WTC11 (cell line): ENCODE data around the gene ATP13A2. TPM values are rescaled to one million over a fixed set of nuclear protein-coding genes. Genes with fewer than 3 reads are reported as not detected.

Experiments used
- ATAC-seq: fragments of 200-7000 bp; cut with Tn5 transposase; 2 replicates; pipeline ENCODE4 v1.10.0; 2021; ENCODE audit warnings: mild to moderate bottlenecking, moderate library complexity
- CTCF ChIA-PET: fragments of 300-600 bp; sonication (Branson Sonifier 250); formaldehyde crosslinking; loops from one replicate; lab custom pipeline; 2021; ENCODE audit warnings: antibody characterized with exemption; lab: Charles Lee
- POLR2A ChIA-PET: fragments of 350-600 bp; sonication (Branson Sonifier 250); formaldehyde crosslinking; loops from one replicate; lab custom pipeline; 2021; ENCODE audit warnings: antibody characterized with exemption; lab: Charles Lee
- DNase-seq: peaks from one replicate; pipeline ENCODE4 v3.0.0; 2021; ENCODE audit warnings: low spot score
- H3K27ac Mint-ChIP-seq: 2 replicates; pipeline ENCODE4 v1.8.0; 2021; ENCODE audit warnings: mixed read lengths
- H3K27me3 Mint-ChIP-seq: 2 replicates; pipeline ENCODE4 v1.8.0; 2021; ENCODE audit warnings: low read depth, mild to moderate bottlenecking, moderate library complexity, mixed read lengths
- H3K36me3 Mint-ChIP-seq: 2 replicates; pipeline ENCODE4 v1.8.0; 2021; ENCODE audit warnings: mixed read lengths
- H3K4me1 Mint-ChIP-seq: 2 replicates; pipeline ENCODE4 v1.8.0; 2022; ENCODE audit warnings: mixed read lengths
- H3K4me3 Mint-ChIP-seq: 2 replicates; pipeline ENCODE4 v1.8.0; 2021; ENCODE audit warnings: mild to moderate bottlenecking, moderate library complexity, mixed read lengths
- H3K9me3 Mint-ChIP-seq: 2 replicates; pipeline ENCODE4 v1.8.0; 2021; ENCODE audit warnings: mixed read lengths
- ELF4 ChIP-seq: sonication (generic); formaldehyde crosslinking; IDR thresholded peaks from 2 replicates; pipeline ENCODE4 v1.8.1; 2022; ENCODE audit warnings: low read depth, mild to moderate bottlenecking, moderate library complexity, missing genetic modification reagents
- EMX1 ChIP-seq: fragments of 250-450 bp; sonication (Bioruptor Pico); IDR thresholded peaks from 2 replicates; pipeline ENCODE4 v1.8.0; 2021; ENCODE audit warnings: mild to moderate bottlenecking
- FOXJ3 ChIP-seq: sonication (generic); formaldehyde crosslinking; IDR thresholded peaks from 2 replicates; pipeline ENCODE4 v1.9.0; 2021; ENCODE audit warnings: missing genetic modification reagents, mild to moderate bottlenecking, borderline replicate concordance
- GRHL2 ChIP-seq: fragments of 250-450 bp; sonication (Bioruptor Pico); IDR thresholded peaks from 2 replicates; pipeline ENCODE4 v1.8.0; 2022; ENCODE audit warnings: mild to moderate bottlenecking, moderate library complexity; ENCODE audit not compliant: insufficient replicate concordance, severe bottlenecking
- NFATC4 ChIP-seq: fragments of 250-450 bp; sonication (Bioruptor Pico); IDR thresholded peaks from 2 replicates; pipeline ENCODE4 v1.9.0; 2021; ENCODE audit warnings: mild to moderate bottlenecking
- RORB ChIP-seq: fragments of 250-450 bp; sonication (Bioruptor Pico); IDR thresholded peaks from 2 replicates; pipeline ENCODE4 v1.9.0; 2021; ENCODE audit warnings: mild to moderate bottlenecking
- SOX15 ChIP-seq: fragments of 250-450 bp; sonication (Bioruptor Pico); IDR thresholded peaks from 2 replicates; pipeline ENCODE4 v1.9.0; 2021; ENCODE audit warnings: mild to moderate bottlenecking
- SP1 ChIP-seq: sonication (generic); formaldehyde crosslinking; conservative IDR thresholded peaks from 2 replicates; pipeline ENCODE4 v1.8.1; 2022; ENCODE audit warnings: missing genetic modification reagents
- TCF7 ChIP-seq: sonication (generic); formaldehyde crosslinking; IDR thresholded peaks from 2 replicates; pipeline ENCODE4 v1.8.0; 2022; ENCODE audit warnings: mild to moderate bottlenecking, low read depth, missing genetic modification reagents, moderate library complexity
- ZNF232 ChIP-seq: sonication (generic); formaldehyde crosslinking; IDR thresholded peaks from 2 replicates; pipeline ENCODE4 v1.8.0; 2022; ENCODE audit warnings: mild to moderate bottlenecking, missing genetic modification reagents
- ZNF317 ChIP-seq: sonication (generic); formaldehyde crosslinking; IDR thresholded peaks from 2 replicates; pipeline ENCODE4 v1.8.1; 2023; ENCODE audit warnings: low read depth, mild to moderate bottlenecking, moderate library complexity, missing genetic modification reagents, borderline replicate concordance
- ZNF423 ChIP-seq: fragments of 250-450 bp; sonication (Bioruptor Pico); IDR thresholded peaks from 2 replicates; pipeline ENCODE4 v2.1.2; 2022; ENCODE audit warnings: mild to moderate bottlenecking, moderate library complexity
- total RNA-seq: library from RNA; stranded (reverse); gene quantifications from 3 replicates; pipeline ENCODE4 v1.2.3, GENCODE V29; 2021
- TF ChIP-seq, protein P1 (sequence below): sonication (generic); formaldehyde crosslinking; IDR thresholded peaks from 2 replicates; pipeline ENCODE4 v1.8.1; 2023; ENCODE audit warnings: mild to moderate bottlenecking, missing genetic modification reagents, moderate library complexity
- TF ChIP-seq, protein P2 (sequence below): fragments of 250-450 bp; sonication (Bioruptor Pico); IDR thresholded peaks from 2 replicates; pipeline ENCODE4 v2.1.2; 2022; ENCODE audit warnings: mild to moderate bottlenecking, moderate library complexity
- TF ChIP-seq, protein P3 (sequence below): sonication (generic); formaldehyde crosslinking; IDR thresholded peaks from 2 replicates; pipeline ENCODE4 v1.8.1; 2023; ENCODE audit warnings: mild to moderate bottlenecking, moderate library complexity, missing genetic modification reagents
- TF ChIP-seq, protein P4 (sequence below): sonication (generic); formaldehyde crosslinking; IDR thresholded peaks from 2 replicates; pipeline ENCODE4 v1.8.0; 2022; ENCODE audit warnings: mild to moderate bottlenecking, missing genetic modification reagents
- TF ChIP-seq, protein P5 (sequence below): sonication (generic); formaldehyde crosslinking; IDR thresholded peaks from 2 replicates; pipeline ENCODE4 v1.8.0; 2022; ENCODE audit warnings: mild to moderate bottlenecking, missing genetic modification reagents
- TF ChIP-seq, protein P6 (sequence below): sonication (generic); formaldehyde crosslinking; IDR thresholded peaks from 2 replicates; pipeline ENCODE4 v1.8.0; 2023; ENCODE audit warnings: missing genetic modification reagents
- TF ChIP-seq, protein P7 (sequence below): sonication (generic); formaldehyde crosslinking; IDR thresholded peaks from 2 replicates; pipeline ENCODE4 v1.8.0; 2022; ENCODE audit warnings: mild to moderate bottlenecking, missing genetic modification reagents
- TF ChIP-seq, protein P8 (sequence below): sonication (generic); formaldehyde crosslinking; IDR thresholded peaks from 2 replicates; pipeline ENCODE4 v1.8.1; 2022; ENCODE audit warnings: low read depth, mild to moderate bottlenecking, moderate library complexity, missing genetic modification reagents, borderline replicate concordance

Gene ATP13A2
- total RNA-seq, 1 experiment from 2014 or later, result 95.9 TPM

DNA sequence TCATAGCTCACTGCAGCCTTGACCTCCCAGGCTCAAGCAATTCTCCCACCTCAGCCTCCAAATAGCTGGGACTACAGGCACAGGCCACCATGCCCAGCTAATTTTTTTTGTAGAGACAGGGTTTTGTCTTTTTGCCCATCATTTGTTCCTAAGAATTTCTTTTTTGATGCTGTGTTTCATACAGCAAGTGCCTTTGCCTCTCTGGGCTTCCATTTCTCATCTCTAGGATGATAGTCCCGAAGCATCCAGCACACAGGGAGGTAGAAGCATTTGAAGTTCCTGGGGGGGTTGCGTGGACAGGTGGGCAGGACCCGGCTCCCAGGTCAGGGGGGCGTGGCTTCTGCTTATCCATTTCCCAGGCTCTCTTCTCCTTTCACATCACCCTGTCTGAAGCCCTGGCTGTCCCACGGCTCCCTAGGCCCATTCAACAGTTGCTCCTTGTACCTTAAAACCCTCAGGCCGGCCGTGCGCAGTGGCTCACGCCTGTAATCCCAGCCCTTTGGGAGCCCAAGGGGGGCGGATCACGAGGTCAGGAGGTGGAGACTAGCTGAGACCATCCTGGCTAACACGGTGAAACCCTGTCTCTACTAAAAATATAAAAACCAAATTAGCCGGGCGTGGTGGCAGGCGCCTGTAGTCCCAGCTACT, 3.4 kb downstream of the ATP13A2 start:
- no peak overlapping the region for H3K4me3 Mint-ChIP-seq
- H3K9me3 Mint-ChIP-seq, result no peaks in the 10 kb centered on the region
- H3K36me3 Mint-ChIP-seq, result peaks cover 10% of the 10 kb centered on the region
- no peak overlapping the region for H3K27ac Mint-ChIP-seq
- POLR2A ChIA-PET, result interaction anchor here (0.7 to 1.0 kb wide), 3 partner anchors 18 to 103 kb away, joined by 3 to 8 read pairs (median 3); no protein-coding TSS in a partner anchor
- CTCF ChIA-PET, result interaction anchor here (0.6 to 3.3 kb wide), 5 partner anchors 21 to 57 kb away, joined by 3 to 28 read pairs (median 3); no protein-coding TSS in a partner anchor
- ATAC-seq (no peak), DNase-seq (no peak)
- peaks cover 43% of the 10 kb centered on the region for H3K4me1 Mint-ChIP-seq
- TF ChIP-seq RORB (CRISPR knock-in tag), result no peak
- TF ChIP-seq FOXJ3 (CRISPR knock-in tag), result no peak
- no peak for TF ChIP-seq ELF4 (CRISPR knock-in tag)
- TF ChIP-seq, protein P1, sequence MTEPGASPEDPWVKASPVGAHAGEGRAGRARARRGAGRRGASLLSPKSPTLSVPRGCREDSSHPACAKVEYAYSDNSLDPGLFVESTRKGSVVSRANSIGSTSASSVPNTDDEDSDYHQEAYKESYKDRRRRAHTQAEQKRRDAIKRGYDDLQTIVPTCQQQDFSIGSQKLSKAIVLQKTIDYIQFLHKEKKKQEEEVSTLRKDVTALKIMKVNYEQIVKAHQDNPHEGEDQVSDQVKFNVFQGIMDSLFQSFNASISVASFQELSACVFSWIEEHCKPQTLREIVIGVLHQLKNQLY (CRISPR knock-in tag), result no peak
- no peak for TF ChIP-seq SP1
- TF ChIP-seq EMX1 (CRISPR knock-in tag), result no peak
- TF ChIP-seq, protein P2, sequence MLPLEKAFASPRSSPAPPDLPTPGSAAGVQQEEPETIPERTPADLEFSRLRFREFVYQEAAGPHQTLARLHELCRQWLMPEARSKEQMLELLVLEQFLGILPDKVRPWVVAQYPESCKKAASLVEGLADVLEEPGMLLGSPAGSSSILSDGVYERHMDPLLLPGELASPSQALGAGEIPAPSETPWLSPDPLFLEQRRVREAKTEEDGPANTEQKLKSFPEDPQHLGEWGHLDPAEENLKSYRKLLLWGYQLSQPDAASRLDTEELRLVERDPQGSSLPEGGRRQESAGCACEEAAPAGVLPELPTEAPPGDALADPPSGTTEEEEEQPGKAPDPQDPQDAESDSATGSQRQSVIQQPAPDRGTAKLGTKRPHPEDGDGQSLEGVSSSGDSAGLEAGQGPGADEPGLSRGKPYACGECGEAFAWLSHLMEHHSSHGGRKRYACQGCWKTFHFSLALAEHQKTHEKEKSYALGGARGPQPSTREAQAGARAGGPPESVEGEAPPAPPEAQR (CRISPR knock-in tag), result no peak
- TF ChIP-seq, protein P3, sequence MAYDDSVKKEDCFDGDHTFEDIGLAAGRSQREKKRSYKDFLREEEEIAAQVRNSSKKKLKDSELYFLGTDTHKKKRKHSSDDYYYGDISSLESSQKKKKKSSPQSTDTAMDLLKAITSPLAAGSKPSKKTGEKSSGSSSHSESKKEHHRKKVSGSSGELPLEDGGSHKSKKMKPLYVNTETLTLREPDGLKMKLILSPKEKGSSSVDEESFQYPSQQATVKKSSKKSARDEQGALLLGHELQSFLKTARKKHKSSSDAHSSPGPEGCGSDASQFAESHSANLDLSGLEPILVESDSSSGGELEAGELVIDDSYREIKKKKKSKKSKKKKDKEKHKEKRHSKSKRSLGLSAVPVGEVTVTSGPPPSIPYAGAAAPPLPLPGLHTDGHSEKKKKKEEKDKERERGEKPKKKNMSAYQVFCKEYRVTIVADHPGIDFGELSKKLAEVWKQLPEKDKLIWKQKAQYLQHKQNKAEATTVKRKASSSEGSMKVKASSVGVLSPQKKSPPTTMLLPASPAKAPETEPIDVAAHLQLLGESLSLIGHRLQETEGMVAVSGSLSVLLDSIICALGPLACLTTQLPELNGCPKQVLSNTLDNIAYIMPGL (CRISPR knock-in tag), result no peak
- TF ChIP-seq, protein P4, sequence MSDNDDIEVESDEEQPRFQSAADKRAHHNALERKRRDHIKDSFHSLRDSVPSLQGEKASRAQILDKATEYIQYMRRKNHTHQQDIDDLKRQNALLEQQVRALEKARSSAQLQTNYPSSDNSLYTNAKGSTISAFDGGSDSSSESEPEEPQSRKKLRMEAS (CRISPR knock-in tag), result no peak
- no peaks in the 10 kb centered on the region for H3K27me3 Mint-ChIP-seq

DNA sequence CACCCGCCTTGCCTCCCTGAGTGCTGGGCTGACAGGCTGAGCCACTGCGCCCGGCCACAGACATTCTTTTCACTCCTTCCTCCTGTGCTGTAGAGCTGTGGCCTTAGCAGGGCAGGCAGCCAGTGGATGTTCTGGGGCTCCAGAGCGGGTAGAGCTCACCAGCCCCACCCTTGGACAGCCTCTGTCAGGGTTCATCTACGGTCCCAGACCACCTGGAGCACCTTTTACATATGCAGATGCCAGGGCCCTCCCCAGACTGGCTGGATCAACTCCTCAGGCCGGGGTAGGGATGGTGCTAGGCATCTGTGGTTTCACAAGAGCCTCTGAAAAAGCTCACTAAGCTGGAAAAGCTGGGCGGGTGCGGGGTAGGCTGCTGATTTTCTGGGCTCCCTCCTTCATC, 4.6 kb downstream of the ATP13A2 start:
- DNase-seq (peak; percentile 58), ATAC-seq (peak; percentile 41)
- peaks cover 10% of the 10 kb centered on the region for H3K36me3 Mint-ChIP-seq
- H3K9me3 Mint-ChIP-seq, result no peaks in the 10 kb centered on the region
- H3K27me3 Mint-ChIP-seq, result no peaks in the 10 kb centered on the region
- H3K4me1 Mint-ChIP-seq, result peaks cover 31% of the 10 kb centered on the region
- CTCF ChIA-PET, result interaction anchor here (0.6 to 3.3 kb wide), 8 partner anchors 17 to 377 kb away, joined by 3 to 28 read pairs (median 5); no protein-coding TSS in a partner anchor
- TF ChIP-seq ZNF423 (CRISPR knock-in tag) (0 out of 2 replicates have a peak, but pooled peaks have one; percentile 49), SOX15 (no peak)
- H3K27ac Mint-ChIP-seq, result peak overlapping the region; percentile 74
- H3K4me3 Mint-ChIP-seq, result no peak overlapping the region
- POLR2A ChIA-PET, result interaction anchor here (0.7 to 0.9 kb wide), 4 partner anchors 11 to 17 kb away, joined by 3 to 8 read pairs (median 4); no protein-coding TSS in a partner anchor

DNA sequence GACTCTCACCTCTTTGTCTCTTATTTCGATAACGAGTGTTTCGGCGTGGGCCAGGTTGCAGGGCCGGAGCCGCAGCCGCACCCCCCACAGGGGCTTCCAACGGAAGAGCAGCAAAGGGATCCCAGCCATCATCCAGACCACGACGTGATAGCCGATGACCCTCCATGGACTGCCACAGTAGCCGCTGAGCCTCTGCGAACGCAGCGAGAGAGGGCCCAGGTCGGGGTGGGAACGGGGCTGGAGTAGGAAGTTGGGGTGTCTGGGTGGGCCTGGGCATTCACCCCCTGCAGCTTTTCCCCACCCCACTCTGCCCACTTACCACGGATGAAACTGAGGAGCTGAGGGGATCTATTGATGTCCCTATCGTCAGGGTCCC, 6.4 kb downstream of the ATP13A2 start:
- ATAC-seq, result no peak
- peaks cover 22% of the 10 kb centered on the region for H3K4me1 Mint-ChIP-seq
- POLR2A ChIA-PET, result no interaction called here
- no peak overlapping the region for H3K4me3 Mint-ChIP-seq
- H3K36me3 Mint-ChIP-seq, result peaks cover 17% of the 10 kb centered on the region
- TF ChIP-seq, protein P5, sequence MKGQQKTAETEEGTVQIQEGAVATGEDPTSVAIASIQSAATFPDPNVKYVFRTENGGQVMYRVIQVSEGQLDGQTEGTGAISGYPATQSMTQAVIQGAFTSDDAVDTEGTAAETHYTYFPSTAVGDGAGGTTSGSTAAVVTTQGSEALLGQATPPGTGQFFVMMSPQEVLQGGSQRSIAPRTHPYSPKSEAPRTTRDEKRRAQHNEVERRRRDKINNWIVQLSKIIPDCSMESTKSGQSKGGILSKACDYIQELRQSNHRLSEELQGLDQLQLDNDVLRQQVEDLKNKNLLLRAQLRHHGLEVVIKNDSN (CRISPR knock-in tag), result no peak
- TF ChIP-seq TCF7 (CRISPR knock-in tag), result no peak
- TF ChIP-seq GRHL2 (CRISPR knock-in tag), result no peak
- no peak for TF ChIP-seq ZNF232
- no peak for TF ChIP-seq ZNF317 (CRISPR knock-in tag)
- TF ChIP-seq, protein P6, sequence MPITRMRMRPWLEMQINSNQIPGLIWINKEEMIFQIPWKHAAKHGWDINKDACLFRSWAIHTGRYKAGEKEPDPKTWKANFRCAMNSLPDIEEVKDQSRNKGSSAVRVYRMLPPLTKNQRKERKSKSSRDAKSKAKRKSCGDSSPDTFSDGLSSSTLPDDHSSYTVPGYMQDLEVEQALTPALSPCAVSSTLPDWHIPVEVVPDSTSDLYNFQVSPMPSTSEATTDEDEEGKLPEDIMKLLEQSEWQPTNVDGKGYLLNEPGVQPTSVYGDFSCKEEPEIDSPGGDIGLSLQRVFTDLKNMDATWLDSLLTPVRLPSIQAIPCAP (CRISPR knock-in tag), result no peak
- no peak for TF ChIP-seq ELF4 (CRISPR knock-in tag)
- no peak for TF ChIP-seq NFATC4
- TF ChIP-seq, protein P7, sequence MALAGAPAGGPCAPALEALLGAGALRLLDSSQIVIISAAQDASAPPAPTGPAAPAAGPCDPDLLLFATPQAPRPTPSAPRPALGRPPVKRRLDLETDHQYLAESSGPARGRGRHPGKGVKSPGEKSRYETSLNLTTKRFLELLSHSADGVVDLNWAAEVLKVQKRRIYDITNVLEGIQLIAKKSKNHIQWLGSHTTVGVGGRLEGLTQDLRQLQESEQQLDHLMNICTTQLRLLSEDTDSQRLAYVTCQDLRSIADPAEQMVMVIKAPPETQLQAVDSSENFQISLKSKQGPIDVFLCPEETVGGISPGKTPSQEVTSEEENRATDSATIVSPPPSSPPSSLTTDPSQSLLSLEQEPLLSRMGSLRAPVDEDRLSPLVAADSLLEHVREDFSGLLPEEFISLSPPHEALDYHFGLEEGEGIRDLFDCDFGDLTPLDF (CRISPR knock-in tag), result no peak
- TF ChIP-seq, protein P8, sequence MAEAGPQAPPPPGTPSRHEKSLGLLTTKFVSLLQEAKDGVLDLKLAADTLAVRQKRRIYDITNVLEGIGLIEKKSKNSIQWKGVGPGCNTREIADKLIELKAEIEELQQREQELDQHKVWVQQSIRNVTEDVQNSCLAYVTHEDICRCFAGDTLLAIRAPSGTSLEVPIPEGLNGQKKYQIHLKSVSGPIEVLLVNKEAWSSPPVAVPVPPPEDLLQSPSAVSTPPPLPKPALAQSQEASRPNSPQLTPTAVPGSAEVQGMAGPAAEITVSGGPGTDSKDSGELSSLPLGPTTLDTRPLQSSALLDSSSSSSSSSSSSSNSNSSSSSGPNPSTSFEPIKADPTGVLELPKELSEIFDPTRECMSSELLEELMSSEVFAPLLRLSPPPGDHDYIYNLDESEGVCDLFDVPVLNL (CRISPR knock-in tag), result no peak
- no peak overlapping the region for H3K27ac Mint-ChIP-seq
- H3K9me3 Mint-ChIP-seq, result no peaks in the 10 kb centered on the region
- no peaks in the 10 kb centered on the region for H3K27me3 Mint-ChIP-seq
- no peak for DNase-seq
- CTCF ChIA-PET, result interaction anchor here (0.8 to 3.3 kb wide), 3 partner anchors 18 to 45 kb away, joined by 4 to 28 read pairs (median 4); no protein-coding TSS in a partner anchor
